Fibroblast of lung (primary cell): Measurements from ENCODE around the gene CLEC6A. TPM values are rescaled to one million over a fixed set of nuclear protein-coding genes. Genes with fewer than 3 reads are reported as not detected.

Source experiments
- DNase-seq, 2 donors: peaks; one replicate each; pipeline versions ENCODE4 v3.0.0 to v3.0.0-alpha.2; 2010; ENCODE audit warnings: low read depth in 2 of 2
- H2AFZ ChIP-seq: 2 replicates; pipeline ENCODE4 v1.5.1; 2012; ENCODE audit warnings: low read length, control low read depth, inconsistent platforms
- H3K27ac ChIP-seq: 2 replicates; pipeline ENCODE4 v1.5.1; 2011; ENCODE audit warnings: low read length, control low read depth; ENCODE audit not compliant: insufficient read depth
- H3K27me3 ChIP-seq: 2 replicates; pipeline ENCODE4 v1.5.1; 2011; ENCODE audit warnings: mild to moderate bottlenecking, low read length; ENCODE audit not compliant: control insufficient read depth, insufficient read depth
- H3K36me3 ChIP-seq: 2 replicates; pipeline ENCODE4 v1.5.1; 2011; ENCODE audit warnings: low read length; ENCODE audit not compliant: control insufficient read depth, insufficient read depth
- H3K4me1 ChIP-seq: 2 replicates; pipeline ENCODE4 v1.5.1; 2011; ENCODE audit warnings: low read length; ENCODE audit not compliant: control insufficient read depth, insufficient read depth; ENCODE audit errors: extremely low read depth
- H3K4me2 ChIP-seq: 2 replicates; pipeline ENCODE4 v1.5.1; 2011; ENCODE audit warnings: low read length, control low read depth; ENCODE audit not compliant: insufficient read depth; ENCODE audit errors: extremely low read depth
- H3K4me3 ChIP-seq, 4 experiments: fragments of 200-600 bp in 1 of 4; sonication (generic) in 1 of 4; replicated peaks in 1 of 4; 2 replicates each; pipeline ENCODE4 v1.5.1; 2011 to 2016; ENCODE audit warnings: low read length in 4 of 4, low read depth in 3 of 4, mild to moderate bottlenecking in 3 of 4, control low read depth in 2 of 4, inconsistent platforms in 1 of 4, mixed read lengths in 1 of 4; ENCODE audit not compliant: insufficient read depth in 1 of 4; ENCODE audit errors: control extremely low read depth in 1 of 4
- H3K79me2 ChIP-seq: 2 replicates; pipeline ENCODE4 v1.5.1; 2012; ENCODE audit warnings: mild to moderate bottlenecking, low read length, inconsistent platforms; ENCODE audit not compliant: control insufficient read depth, insufficient read depth
- H3K9ac ChIP-seq: 2 replicates; pipeline ENCODE4 v1.5.1; 2011; ENCODE audit warnings: mild to moderate bottlenecking, low read length, control low read depth; ENCODE audit not compliant: insufficient read depth
- H3K9me3 ChIP-seq: 2 replicates; pipeline ENCODE4 v1.5.1; 2012; ENCODE audit warnings: low read depth, low read length; ENCODE audit not compliant: control insufficient read depth, insufficient read depth
- H4K20me1 ChIP-seq: 2 replicates; pipeline ENCODE4 v1.5.1; 2011; ENCODE audit warnings: low read length; ENCODE audit not compliant: control insufficient read depth, insufficient read depth; ENCODE audit errors: extremely low read depth
- CTCF ChIP-seq, 2 donors: IDR thresholded peaks in 1 of 2; conservative IDR thresholded peaks in 1 of 2; 1 replicate in 1 of 2; 2 replicates in 1 of 2; pipeline ENCODE4 v1.5.1; 2011 to 2012; ENCODE audit warnings: low read length in 2 of 2, control low read depth in 1 of 2, inconsistent platforms in 1 of 2, low read depth in 1 of 2, mild to moderate bottlenecking in 1 of 2
- EZH2 ChIP-seq: IDR thresholded peaks from 2 replicates; pipeline ENCODE4 v1.5.1; 2012; ENCODE audit warnings: low read length, control low read depth, mild to moderate bottlenecking; ENCODE audit errors: missing control alignments
- polyA plus RNA-seq, 2 donors: library from polyadenylated mRNA; depleted of rRNA in 1 of 2; stranded (reverse) in 1 of 2; unstranded in 1 of 2; fragments of >200 nt; gene quantifications; 2 replicates each; pipeline ENCODE4 v1.2.1, GENCODE V29; 2011 to 2012; ENCODE audit warnings: missing spikeins in 1 of 2
- total RNA-seq: library from RNA; depleted of rRNA; stranded (reverse); fragments of >200 nt; gene quantifications from 2 replicates; pipeline ENCODE4 v1.2.1, GENCODE V29; 2014

CLEC6A gene
- total and polyA plus RNA-seq, 2 donors (not counting 1 experiment from before 2014, with no cell fraction given) = not detected

- Histone ChIP-seq H4K20me1 (no peaks in the 10 kb centered on the region), H3K4me1 (no peaks in the 10 kb centered on the region)
These were observed 62.2 kb downstream of the CLEC6A start for GRCh38 chr12:8517971-8518370.

GRCh38 chr12:8519171-8519570, 63.4 kb downstream of the CLEC6A start:
- Histone ChIP-seq H3K27me3 (no peaks in the 10 kb centered on the region), H2AFZ (no peak overlapping the region), H3K4me2 (no peak overlapping the region), H3K9me3 (no peaks in the 10 kb centered on the region), H3K27ac (no peak overlapping the region), H3K9ac (no peak overlapping the region), H4K20me1 (no peaks in the 10 kb centered on the region), H3K4me3 (no peak overlapping the region), H3K79me2 (no peaks in the 10 kb centered on the region), H3K36me3 (no peaks in the 10 kb centered on the region), H3K4me1 (no peaks in the 10 kb centered on the region)
- DNase-seq = no peak
- TF ChIP-seq EZH2 = no peak
- TF ChIP-seq CTCF (conservative IDR thresholded peaks at IDR 0.05 in 1 of 2, IDR thresholded peaks at IDR 0.05 in 1 of 2; ENCODE audit: low read depth in 1 of 2, low read length in 2 of 2) = no peak

More at GRCh38 chr12:8517971-8518370, 62.2 kb downstream of the CLEC6A start:
- no peaks in the 10 kb centered on the region for H3K36me3 ChIP-seq
- H3K4me3 ChIP-seq = no peak overlapping the region
- no peak overlapping the region for H2AFZ ChIP-seq
- TF ChIP-seq CTCF (conservative IDR thresholded peaks at IDR 0.05 in 1 of 2, IDR thresholded peaks at IDR 0.05 in 1 of 2; ENCODE audit: low read depth in 1 of 2, low read length in 2 of 2) = no peak
- TF ChIP-seq EZH2 = no peak
- no peaks in the 10 kb centered on the region for H3K27me3 ChIP-seq
- H3K9ac ChIP-seq = no peak overlapping the region
- H3K79me2 ChIP-seq = no peaks in the 10 kb centered on the region
- no peak for DNase-seq
- no peak overlapping the region for H3K4me2 ChIP-seq
- no peak overlapping the region for H3K27ac ChIP-seq
- H3K9me3 ChIP-seq = no peaks in the 10 kb centered on the region

GRCh38 chr12:8527250-8528130, 71.7 kb downstream of the CLEC6A start:
- DNase-seq = no peak
- Histone ChIP-seq H3K9ac (no peak overlapping the region), H3K27me3 (no peaks in the 10 kb centered on the region), H3K4me2 (no peak overlapping the region), H3K9me3 (no peaks in the 10 kb centered on the region), H3K27ac (no peak overlapping the region), H3K4me3 (no peak overlapping the region), H3K36me3 (no peaks in the 10 kb centered on the region), H3K79me2 (no peaks in the 10 kb centered on the region), H4K20me1 (no peaks in the 10 kb centered on the region), H2AFZ (no peak overlapping the region), H3K4me1 (no peaks in the 10 kb centered on the region)
- TF ChIP-seq EZH2 (no peak), CTCF (conservative IDR thresholded peaks at IDR 0.05 in 1 of 2, IDR thresholded peaks at IDR 0.05 in 1 of 2; ENCODE audit: low read depth in 1 of 2, low read length in 2 of 2) (no peak)

Other genes with a start within 250 kb of the CLEC6A start
- 0.26 and 0.33 TPM in 2 replicates for gene FAM90A1, start 228.3 kb upstream of the CLEC6A start, total RNA-seq
- gene FAM90A1, start 228.3 kb upstream of the CLEC6A start, polyA plus RNA-seq = 0.05 and 0.08 TPM in 2 replicates
- not detected in 2 replicates for gene CLEC4D, start 57.5 kb downstream of the CLEC6A start, total RNA-seq
- gene CLEC4D, start 57.5 kb downstream of the CLEC6A start, polyA plus RNA-seq = not detected in 2 replicates
- not detected in 2 replicates for gene CLEC4E, start 84.9 kb downstream of the CLEC6A start, total RNA-seq
- gene CLEC4E, start 84.9 kb downstream of the CLEC6A start, polyA plus RNA-seq = not detected in 2 replicates
- not detected in 2 replicates for gene AICDA, start 156.9 kb downstream of the CLEC6A start, total RNA-seq
- not detected in 2 replicates for gene AICDA, start 156.9 kb downstream of the CLEC6A start, polyA plus RNA-seq
- 1.3 and 9.0 TPM in 2 replicates for gene MFAP5, start 206.9 kb downstream of the CLEC6A start, total RNA-seq
- 2.0 and 18.6 TPM in 2 replicates for gene MFAP5, start 206.9 kb downstream of the CLEC6A start, polyA plus RNA-seq
- gene RIMKLB, start 242.0 kb downstream of the CLEC6A start, total RNA-seq = 13.0 and 13.4 TPM in 2 replicates
- gene RIMKLB, start 242.0 kb downstream of the CLEC6A start, polyA plus RNA-seq = 13.0 and 22.3 TPM in 2 replicates